CD4-positive, alpha-beta T cell treated with Interleukin-15 for 1 hour (primary cell): ENCODE results near the gene PRKACA.
"Not testable (repeated sequence)": the region's sequence is repeated elsewhere in the genome, so short reads cannot be mapped to it uniquely, and the experiment has no call there.

ENCODE experiments used
- DNase-seq: peaks from one replicate; pipeline ENCODE4 v3.0.0-alpha.2; 2020

The PRKACA gene

GRCh38 chr19:14063105-14063504 lies 54.5 kb downstream of the PRKACA start:
- DNase-seq, result no peak

DNA sequence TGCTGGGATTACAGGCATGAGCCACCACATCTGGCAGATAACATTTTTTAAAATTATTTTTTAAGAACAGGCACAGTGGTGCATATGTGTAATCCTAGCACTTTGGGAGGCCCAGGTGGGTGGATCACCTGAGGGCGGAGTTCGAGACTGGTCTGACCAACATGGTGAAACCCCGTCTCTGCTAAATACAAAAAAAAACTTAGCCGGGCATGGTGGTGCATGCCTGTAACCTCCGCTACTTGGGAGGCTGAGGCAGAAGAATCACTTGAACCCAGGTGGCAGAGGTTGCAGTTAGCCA lies 55.1 kb downstream of the PRKACA start:
- DNase-seq, result no peak

- no peak for DNase-seq
These were observed 55.6 kb downstream of the PRKACA start, which contains the start of gene PALM3 for GRCh38 chr19:14061751-14062557. PALM3 (minus strand) TSS chr19:14062076; CDS start chr19:14061980, 96 bp downstream.

DNA sequence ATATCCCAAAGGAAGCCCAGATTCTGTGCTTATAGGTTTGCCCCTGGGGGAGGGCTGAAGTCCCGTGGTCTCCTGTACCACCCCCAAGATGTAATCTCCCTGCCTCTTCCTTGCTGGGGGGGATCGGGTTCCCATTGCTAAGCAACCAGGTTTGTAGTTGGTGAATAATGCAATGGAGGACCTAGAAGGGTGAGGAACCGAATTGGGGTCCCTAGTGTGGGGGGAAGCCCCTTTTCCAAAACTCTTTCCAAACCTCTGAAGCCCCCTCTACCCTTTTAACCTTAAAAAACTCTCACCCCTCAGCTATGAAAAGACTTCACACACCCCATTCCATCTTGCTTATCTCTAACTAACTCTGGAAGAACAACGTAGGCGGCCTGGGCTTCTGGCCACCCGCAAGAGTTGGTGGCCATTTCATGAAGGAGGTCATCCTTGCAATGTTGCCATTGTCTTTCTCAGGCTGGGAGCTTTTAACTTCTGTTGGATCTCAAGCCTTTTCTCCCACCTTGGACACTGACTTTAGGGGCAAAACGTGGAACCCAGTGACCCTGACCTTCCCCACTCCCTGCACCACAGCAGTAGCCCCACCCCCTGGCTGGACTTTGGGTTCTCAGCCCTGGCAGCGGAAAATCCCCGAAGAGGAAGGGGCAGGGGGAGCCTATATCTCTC lies 56.3 kb downstream of the PRKACA start:
- DNase-seq, result no peak

DNA sequence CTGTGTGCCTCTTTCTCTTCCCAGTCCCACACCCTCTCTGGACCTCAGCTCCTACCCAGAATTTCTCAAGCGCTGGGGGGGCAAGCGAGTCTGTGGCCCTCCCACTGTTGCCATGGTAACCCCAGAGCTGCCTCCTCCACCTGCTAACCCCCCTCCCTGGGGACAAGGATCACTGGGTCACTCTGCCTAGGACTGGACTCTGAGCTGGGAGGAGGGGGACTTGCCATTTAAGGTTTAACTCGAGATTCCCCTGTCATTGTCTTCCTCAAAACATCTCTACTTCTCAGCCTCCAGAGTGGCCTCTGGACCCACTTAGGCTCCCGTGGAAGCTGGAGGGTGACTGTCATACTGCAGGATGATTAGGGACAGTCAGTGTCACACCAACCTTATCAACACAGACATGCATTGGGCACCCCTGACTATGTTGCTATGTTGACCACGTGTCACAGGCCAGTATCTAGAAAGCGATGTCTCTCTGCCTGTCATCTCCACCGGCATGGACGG lies 57.9 kb downstream of the PRKACA start:
- DNase-seq, result no peak

- no peak for DNase-seq
These were observed 58.5 kb downstream of the PRKACA start for GRCh38 chr19:14059093-14059480.

- peak; percentile 28 for DNase-seq
These were observed 59.1 kb downstream of the PRKACA start for GRCh38 chr19:14058182-14059092.

GRCh38 chr19:14056741-14057356 lies 60.7 kb downstream of the PRKACA start:
- no peak for DNase-seq

- no peak for DNase-seq
These were observed 61.4 kb downstream of the PRKACA start for GRCh38 chr19:14056069-14056666.

- DNase-seq, result no peak
These were observed 62.2 kb downstream of the PRKACA start for GRCh38 chr19:14055396-14055795.

DNA sequence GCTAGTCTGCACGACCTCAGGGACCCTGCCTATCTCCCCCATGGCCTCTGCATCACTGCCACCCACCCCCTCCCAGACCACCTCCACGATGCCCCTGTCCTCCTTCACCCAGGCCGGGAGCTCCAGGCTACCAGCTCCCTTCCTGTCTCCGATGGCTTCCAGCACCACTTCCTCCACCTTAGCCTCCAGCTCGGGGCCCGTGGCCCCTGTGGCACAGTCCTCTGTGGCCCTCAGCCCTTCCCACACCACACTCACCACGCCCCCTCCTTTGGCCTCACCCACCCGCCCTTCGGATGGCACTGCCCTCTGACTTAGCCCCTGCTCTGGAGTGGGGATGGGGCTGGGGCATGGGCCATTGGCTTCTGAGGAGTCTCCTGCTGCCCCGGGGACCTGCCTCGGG lies 62.8 kb downstream of the PRKACA start:
- no peak for DNase-seq

GRCh38 chr19:14054099-14054498 lies 63.5 kb downstream of the PRKACA start:
- no peak for DNase-seq

GRCh38 chr19:14053500-14053899 lies 64.1 kb downstream of the PRKACA start:
- DNase-seq, result no peak

DNA sequence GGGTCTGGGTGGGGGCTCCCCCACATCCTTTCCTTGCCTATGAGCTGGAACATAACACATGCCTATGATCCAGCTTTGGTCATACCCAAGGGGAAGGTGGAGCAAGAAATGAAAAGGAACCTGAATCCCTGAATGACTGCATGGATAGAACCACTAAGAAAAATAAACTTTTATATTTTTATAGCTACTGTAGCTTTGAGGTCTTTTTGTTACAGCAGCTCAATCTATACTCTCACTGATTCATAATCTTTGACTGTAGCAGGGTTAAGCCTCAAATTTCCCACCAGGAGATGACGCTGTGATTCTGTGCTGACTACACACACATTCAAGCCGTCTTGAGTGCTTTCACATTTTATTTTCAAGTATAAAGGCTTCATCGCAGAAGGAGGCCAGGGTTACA lies 64.5 kb downstream of the PRKACA start:
- DNase-seq, result no peak

DNA sequence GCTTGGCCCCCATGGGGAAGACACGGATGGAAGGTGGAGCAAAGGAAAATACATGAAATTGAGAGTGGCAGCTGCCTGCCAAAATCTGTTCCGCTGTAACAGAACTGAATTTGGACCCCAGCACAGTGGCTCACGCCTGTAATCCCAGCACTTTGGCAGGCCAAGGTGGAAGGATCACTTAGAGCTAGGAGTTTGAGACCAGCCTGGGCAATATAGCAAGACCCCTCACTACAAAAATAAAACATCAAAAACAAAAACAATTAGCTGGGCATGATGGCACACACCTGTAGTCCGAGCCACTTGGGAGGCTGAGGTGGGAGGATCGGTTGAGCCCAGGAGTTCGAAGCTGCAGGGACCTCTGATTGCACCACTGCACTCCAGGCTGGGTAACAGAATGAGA lies 65.1 kb downstream of the PRKACA start:
- DNase-seq, result no peak

DNA sequence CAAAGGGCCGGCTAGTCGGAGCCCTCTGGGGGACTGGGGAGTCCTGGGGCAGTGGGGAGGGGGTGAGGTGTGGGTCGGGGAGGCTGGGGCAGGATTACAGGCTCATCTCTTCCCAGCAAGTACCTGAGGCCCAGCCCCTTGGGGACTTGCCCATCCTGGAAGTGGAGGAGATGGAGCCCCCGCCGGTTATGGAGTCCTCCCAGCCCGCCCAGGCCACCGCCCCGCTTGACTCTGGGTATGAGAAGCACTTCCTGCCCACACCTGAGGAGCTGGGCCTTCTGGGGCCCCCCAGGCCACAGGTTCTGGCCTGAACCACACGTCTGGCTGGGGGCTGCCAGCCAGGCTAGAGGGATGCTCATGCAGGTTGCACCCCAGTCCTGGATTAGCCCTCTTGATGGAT lies 65.6 kb downstream of the PRKACA start:
- no peak for DNase-seq

- not testable (repeated sequence) for DNase-seq
These were observed 66.6 kb downstream of the PRKACA start for GRCh38 chr19:14050961-14051360.

DNA sequence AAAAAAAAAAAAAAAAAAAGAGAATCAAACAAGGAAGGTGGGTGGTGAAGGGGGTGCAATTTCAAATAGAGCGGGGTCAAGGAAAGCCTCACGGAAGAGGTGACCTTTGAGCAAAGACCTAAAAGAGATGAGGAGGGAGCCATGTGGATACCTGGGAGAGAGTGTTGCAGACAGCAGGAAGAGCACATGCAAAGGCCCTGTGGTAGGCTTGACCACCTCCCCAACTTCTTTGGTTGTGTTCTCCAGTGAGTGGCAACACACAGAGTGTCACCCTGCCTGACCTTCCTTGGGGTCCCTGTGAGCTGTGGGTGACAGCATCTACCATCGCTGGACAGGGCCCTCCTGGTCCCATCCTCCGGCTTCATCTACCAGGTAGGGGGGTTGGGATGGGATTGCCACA lies 67.0 kb downstream of the PRKACA start:
- DNase-seq, result no peak

DNA sequence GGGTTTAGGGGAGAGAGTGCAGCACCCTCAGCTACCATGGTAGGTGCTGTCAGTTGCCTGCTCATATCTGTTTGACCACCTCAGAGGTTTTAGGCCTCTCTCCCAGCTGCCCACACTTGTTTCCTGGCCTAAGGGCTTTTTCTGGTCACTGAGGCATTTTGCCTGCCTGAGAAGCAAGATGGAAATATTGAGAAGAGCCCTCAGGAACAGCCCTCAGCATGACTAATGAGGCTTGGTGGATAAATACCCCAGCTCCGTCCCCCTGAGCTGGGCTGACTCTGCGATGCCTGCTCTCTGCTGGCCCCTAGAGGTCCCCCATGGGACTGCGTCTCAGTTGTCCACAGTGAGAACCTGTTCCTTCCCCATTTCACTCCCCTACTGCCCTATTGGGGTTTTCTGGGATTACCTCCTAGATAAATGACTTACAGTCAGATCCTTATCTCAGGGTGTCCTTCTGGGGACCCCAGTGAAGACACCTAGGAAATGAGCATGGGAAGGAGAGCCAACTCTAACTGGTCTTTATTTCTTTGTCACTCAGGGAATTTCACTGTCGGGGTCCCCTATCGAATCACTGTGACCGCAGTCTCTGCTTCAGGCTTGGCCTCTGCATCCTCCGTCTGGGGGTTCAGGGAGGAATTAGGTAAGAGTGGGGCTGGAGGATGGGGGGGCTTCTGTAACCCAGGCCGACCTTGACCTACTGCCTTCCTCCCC lies 69.0 kb downstream of the PRKACA start:
- DNase-seq, result peak; percentile 74

- DNase-seq, result not testable (repeated sequence)
These were observed 69.7 kb downstream of the PRKACA start for GRCh38 chr19:14047866-14048265.
